Iris pigment epithelial cell (primary cell): ENCODE results near the gene TAF5L.
"Not testable (repeated sequence)": the region's sequence is repeated elsewhere in the genome, so short reads cannot be mapped to it uniquely, and the experiment has no call there.

Experiments used
- DNase-seq: peaks from one replicate; pipeline ENCODE4 v3.0.0-alpha.2; 2011; ENCODE audit warnings: low read depth

Gene TAF5L

GRCh38 chr1:229603371-229604005, 22.4 kb downstream of the TAF5L start:
- DNase-seq, result no peak

DNA sequence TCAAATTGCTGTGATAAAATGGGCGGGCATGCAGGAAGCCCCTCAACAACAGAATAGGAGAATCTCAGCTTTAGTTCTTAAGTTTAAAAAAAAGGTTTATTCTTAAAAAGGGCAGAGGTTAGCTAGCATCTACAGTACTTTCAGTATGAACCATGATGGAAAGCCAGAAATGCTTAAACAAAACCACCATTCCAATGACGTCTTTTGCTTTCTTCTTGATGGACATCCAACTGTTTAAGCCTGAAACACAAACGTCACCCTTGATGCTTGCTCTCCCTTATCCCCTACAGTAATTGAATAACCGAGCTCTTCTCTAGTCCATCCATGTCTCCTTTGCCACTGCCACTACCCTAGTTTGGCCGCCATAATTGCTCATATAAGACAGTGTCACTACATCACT, 25.7 kb downstream of the TAF5L start:
- no peak for DNase-seq

GRCh38 chr1:229599218-229599954, 26.5 kb downstream of the TAF5L start:
- peak; percentile 10 for DNase-seq

DNA sequence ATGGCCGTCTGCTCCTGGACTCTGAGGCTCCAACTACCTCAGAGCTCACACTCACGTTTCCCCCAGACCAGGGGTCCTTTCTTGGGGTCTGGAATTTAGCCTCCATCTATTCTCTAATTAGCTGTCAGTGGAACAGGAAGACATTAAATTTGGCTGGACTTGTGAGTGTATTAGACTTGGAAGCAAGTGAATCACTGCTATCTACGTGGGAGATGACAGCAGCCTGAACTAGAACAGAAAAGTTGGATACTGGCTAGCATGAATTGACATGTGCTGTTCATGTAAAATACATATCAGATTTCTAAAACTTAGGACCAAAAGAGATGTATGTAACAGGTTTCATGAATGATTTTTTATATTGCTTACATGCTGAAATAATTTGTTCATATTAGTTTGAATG, 28.0 kb downstream of the TAF5L start:
- DNase-seq, result peak; percentile 69

- peak; percentile 76 for DNase-seq
These were observed 28.8 kb downstream of the TAF5L start for GRCh38 chr1:229596925-229597699.

DNA sequence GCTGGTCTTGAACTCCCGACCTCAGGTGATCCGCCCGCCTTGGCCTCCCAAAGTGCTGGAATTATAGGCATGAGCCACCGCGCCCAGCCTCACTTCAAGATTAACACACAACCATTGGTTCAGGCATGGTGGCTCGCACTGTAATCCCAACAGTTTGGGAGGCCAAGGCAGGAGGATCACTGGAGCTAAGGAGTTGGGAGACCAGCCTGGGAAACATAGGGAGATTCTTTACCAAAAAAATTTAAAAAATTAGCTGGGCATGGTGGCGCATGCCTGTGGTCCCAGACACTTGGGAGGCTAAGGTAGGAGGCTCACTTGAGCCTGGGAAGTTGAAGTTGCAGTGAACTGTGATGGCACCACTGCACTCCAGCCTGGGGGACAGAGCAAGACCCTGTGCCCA, 30.0 kb downstream of the TAF5L start:
- DNase-seq, result not testable (repeated sequence)

GRCh38 chr1:229594227-229595008, 31.5 kb downstream of the TAF5L start:
- no peak for DNase-seq

GRCh38 chr1:229593800-229594199, 32.1 kb downstream of the TAF5L start:
- no peak for DNase-seq

GRCh38 chr1:229590119-229590518, 35.8 kb downstream of the TAF5L start:
- no peak for DNase-seq

DNA sequence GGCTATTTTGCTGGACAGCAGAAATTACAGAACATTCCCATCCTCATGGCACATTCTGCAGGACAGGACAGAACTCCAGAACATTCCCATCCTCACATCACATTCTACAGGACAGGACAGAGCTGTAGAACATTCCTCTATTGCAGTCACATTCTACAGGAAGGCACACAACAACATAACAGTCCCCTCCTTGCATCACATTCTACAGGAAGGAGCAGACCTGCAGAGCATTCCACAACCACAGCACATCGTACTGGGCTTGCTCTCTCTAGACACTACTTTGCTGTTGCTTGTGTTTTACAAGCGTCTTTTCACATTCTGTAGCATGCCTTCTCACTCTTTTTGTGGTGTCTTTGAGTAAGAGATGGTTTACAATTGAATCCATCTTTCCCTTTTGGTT, 40.6 kb downstream of the TAF5L start:
- DNase-seq, result no peak

- DNase-seq, result no peak
These were observed 43.2 kb downstream of the TAF5L start for GRCh38 chr1:229582715-229583114.

DNA sequence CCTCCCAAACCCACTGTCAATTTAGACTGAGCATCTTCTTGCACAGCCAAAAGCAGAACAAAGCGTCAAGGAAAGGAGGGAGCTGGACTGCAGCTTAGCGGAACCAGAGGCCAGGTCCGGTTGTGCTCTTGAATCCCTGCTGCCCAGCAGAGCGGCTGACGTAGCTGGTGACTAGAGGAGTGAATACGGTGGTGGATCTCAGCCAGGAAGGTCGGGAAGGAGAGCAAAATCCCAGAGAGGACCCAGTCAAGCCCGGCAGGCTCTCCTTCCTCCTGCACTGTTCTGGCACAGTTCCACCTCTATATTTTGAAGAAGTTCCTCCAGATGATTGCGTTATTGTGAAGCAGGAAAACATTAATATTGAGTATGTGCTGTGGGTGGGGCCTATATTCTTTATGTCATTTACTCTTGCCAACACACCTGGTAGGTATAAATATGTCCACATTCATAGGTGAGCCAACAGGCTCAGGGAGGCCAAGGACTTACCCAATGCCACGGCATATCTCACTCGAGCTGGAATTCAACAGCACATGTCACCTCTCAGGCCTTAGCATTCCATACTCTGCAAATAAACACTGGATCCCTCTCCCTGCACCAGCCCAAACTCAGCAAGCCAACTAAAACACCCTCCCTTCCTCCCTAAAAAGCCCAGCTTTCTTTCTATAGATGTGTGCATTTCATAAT, 43.8 kb downstream of the TAF5L start:
- peak; percentile 47 for DNase-seq

GRCh38 chr1:229581485-229581884, 44.4 kb downstream of the TAF5L start:
- no peak for DNase-seq

DNA sequence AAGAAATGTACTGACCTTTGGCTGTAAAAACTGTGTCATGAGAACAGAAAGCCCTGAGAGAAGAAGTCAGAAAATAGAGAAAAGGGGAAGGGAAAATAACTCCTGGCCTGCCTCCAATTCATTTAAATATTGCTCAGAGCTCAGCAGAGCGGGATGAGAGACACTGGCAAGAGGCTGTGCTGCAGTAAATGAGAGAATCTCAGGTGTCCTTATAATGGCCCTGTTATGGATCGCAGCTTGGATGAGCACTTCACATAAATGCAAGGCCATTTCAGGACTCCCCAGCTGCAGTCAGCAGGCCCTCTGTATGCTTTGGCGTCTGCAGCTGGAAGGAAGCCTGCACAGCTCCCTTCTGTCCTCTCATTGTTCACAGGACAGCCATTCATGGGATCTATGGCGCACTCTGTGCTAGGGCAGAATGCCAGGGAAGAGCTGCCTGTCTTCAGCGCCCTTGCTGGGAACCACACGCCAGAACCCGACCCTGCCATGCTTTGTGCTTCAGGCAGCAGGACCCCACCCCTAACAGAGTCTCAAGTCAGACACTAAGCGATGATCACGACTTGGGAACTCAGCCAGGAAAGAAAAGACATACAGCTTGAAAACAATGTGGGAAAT, 46.8 kb downstream of the TAF5L start:
- peak; percentile 46 for DNase-seq

GRCh38 chr1:229578168-229579058, 47.5 kb downstream of the TAF5L start:
- DNase-seq, result no peak

DNA sequence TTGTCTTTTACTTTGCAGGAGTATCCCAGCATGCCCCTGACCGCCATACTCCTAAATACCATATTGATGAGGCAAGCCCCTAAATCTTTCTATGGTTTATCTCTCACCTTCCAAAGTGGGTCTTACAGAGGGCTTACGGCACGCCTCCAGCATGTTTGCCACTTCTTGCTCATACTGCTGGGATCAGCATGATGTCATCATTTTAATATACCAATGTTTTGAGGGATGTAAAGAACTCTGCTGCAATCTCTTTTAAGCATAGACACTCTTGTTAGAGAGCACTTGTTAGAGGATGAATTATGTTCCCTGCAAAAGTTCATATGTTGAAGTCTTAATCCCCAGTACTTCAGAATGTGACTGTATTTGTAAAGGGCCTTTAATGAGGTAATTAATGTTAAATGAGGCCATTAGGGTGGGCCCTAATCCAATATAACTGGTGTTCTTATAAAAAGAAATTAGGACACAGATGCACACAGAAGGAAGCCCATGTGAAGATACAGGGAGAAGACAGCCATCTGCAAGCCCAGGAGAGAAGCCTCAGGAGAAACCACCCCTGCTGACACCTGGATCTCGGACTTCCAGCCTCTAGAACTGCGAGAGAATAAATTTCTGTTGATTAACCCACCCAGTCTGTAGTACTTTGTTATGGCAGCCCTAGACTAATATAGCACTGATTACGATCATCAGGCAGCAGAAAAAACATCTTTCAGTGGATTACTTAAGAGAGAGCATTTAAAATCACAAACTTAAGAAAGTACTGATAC, 51.1 kb downstream of the TAF5L start:
- DNase-seq, result no peak

DNA sequence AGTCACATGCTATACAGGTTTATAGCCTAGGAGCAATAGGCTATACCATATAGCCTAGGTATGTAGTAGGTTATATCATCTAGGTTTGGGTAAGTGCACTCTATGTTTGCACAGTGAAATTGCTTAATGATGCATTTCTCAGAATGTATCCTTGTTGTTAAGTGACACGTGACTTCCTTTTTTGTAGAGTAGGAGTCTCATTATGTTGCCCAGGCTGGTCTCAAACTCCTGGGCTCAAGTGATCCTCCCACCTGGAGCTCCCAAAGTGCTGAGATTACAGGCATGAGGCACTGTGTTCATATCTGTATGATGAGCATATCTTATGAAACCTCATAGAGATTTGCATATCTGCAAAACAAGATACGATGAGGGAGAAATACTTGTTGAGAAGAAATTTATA, 53.6 kb downstream of the TAF5L start:
- DNase-seq, result no peak

GRCh38 chr1:229570891-229571516, 54.9 kb downstream of the TAF5L start:
- DNase-seq, result no peak

DNA sequence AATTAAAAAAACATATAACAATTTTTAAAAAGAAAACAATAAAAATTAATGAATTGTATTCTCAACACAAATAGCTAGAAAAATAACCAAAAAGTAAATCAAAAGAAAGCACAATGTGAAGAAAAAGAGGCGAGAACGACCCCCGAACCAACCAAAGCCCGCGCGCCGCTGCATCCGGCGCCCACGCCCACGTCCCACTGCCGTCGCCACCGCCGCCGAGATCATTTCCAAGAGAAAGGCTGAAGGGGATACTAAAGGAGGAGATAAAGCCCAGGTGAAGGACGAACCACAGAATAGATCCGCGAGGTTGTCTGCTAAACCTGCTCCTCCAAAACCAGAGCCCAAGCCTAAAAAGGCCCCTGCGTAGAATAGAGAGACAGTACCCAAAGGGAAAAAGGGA, 55.6 kb downstream of the TAF5L start:
- no peak for DNase-seq
